ENCODE measurements around the gene EZR. TPM values are rescaled to one million over a fixed set of nuclear protein-coding genes. Genes with fewer than 3 reads are reported as not detected.

Gene EZR
- total RNA-seq, 6 donors from 2014 or later = 188 to 810 (median 346) TPM

- no peak for ATAC-seq (ENCODE audit: low FRiP score in 2 of 2)
- Histone ChIP-seq H3K27me3 (no peaks in the 10 kb centered on the region), H3K36me3 (peaks cover 28 to 100% (median 77%) of the 10 kb centered on the region in 4 donors)
These were observed 41.7 kb downstream of the EZR start for GRCh38 chr6:158777510-158777909.

DNA sequence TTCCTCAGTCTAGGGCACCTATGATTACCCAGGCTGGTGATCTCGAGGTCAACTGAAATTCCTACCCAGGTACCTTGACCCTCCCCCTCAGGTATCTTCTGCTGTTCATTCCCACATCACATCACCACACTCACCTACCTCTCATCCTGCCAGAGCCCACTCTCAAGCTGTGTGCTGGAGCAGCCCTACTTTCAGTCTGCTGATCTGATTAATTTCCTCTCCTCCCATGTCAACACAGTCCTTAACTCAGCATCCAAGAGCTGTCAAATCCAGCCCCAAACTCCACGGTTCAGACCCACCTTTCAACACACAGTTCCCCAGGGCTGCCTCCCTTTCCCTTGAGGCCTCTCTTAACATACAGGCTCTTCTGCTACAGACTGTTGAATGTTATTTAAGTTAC is 42.4 kb downstream of the EZR start:
- Histone ChIP-seq H3K36me3 (peaks cover 23 to 100% (median 77%) of the 10 kb centered on the region in 4 donors), H3K4me1 (peaks cover 0 to 30% (median 5%) of the 10 kb centered on the region in 4 donors), H3K27ac (no peak overlapping the region), H3K4me3 (no peak overlapping the region), H3K27me3 (no peaks in the 10 kb centered on the region), H3K9me3 (no peaks in the 10 kb centered on the region)
- DNase-seq = no peak
- no peak for ATAC-seq (ENCODE audit: low FRiP score in 2 of 2)
- TF ChIP-seq, protein P1, sequence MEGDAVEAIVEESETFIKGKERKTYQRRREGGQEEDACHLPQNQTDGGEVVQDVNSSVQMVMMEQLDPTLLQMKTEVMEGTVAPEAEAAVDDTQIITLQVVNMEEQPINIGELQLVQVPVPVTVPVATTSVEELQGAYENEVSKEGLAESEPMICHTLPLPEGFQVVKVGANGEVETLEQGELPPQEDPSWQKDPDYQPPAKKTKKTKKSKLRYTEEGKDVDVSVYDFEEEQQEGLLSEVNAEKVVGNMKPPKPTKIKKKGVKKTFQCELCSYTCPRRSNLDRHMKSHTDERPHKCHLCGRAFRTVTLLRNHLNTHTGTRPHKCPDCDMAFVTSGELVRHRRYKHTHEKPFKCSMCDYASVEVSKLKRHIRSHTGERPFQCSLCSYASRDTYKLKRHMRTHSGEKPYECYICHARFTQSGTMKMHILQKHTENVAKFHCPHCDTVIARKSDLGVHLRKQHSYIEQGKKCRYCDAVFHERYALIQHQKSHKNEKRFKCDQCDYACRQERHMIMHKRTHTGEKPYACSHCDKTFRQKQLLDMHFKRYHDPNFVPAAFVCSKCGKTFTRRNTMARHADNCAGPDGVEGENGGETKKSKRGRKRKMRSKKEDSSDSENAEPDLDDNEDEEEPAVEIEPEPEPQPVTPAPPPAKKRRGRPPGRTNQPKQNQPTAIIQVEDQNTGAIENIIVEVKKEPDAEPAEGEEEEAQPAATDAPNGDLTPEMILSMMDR (IDR thresholded peaks at IDR 0.05) = no peak
- TF ChIP-seq POLR2AphosphoS5 (IDR thresholded peaks at IDR 0.05) = no peak
- no peak for TF ChIP-seq POLR2A (IDR thresholded peaks at IDR 0.05)
- no peak for TF ChIP-seq EP300 (IDR thresholded peaks at IDR 0.05)
- WGBS, 2 donors = 86 to 92% methylated on average over 2 of the region's 2 CpGs

More at GRCh38 chr6:158777510-158777909, 41.7 kb downstream of the EZR start:
- no peaks in the 10 kb centered on the region for H3K9me3 ChIP-seq
- peaks cover 3 to 32% (median 9%) of the 10 kb centered on the region in 4 donors for H3K4me1 ChIP-seq
- DNase-seq = no peak
- TF ChIP-seq EP300 (IDR thresholded peaks at IDR 0.05) (no peak), POLR2A (IDR thresholded peaks at IDR 0.05) (no peak)
- no peak overlapping the region for H3K27ac ChIP-seq
- WGBS, 2 donors = 93 to 98% methylated on average over 3 of the region's 3 CpGs
- H3K4me3 ChIP-seq = no peak overlapping the region

DNA sequence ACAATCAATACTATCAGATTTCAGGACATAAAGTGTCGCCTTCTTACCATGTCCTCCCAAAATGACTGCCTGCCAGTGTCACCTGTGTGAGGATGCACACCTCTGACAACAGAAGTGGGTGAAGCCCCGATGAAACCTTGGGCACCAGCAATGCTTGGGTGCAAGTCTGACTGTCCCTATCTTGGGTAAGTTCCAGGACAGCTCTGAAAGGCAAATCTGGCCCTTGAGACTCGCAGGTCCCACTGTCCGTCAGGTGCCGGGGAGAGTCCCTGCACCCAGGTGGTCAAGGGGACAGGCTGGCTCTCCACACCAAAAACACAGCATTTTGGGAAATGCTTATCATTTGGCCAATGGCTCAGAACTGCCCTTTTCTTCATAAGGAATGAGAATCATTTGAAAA is 43.3 kb downstream of the EZR start:
- WGBS, 2 donors = 91 to 96% methylated on average over 2 to 5 of the region's 5 CpGs
- no peaks in the 10 kb centered on the region for H3K9me3 ChIP-seq
- peaks cover 0 to 22% (median 1%) of the 10 kb centered on the region in 4 donors for H3K4me1 ChIP-seq
- no peak overlapping the region for H3K4me3 ChIP-seq
- H3K27ac ChIP-seq = no peak overlapping the region
- TF ChIP-seq EP300 (IDR thresholded peaks at IDR 0.05) = no peak
- no peak for TF ChIP-seq POLR2AphosphoS5 (IDR thresholded peaks at IDR 0.05)
- H3K36me3 ChIP-seq = peaks cover 29 to 100% (median 77%) of the 10 kb centered on the region in 4 donors
- ATAC-seq (ENCODE audit: low FRiP score in 2 of 2) (no peak), DNase-seq (no peak)
- no peaks in the 10 kb centered on the region for H3K27me3 ChIP-seq

GRCh38 chr6:158774717-158775449 is 44.3 kb downstream of the EZR start:
- H3K27ac ChIP-seq = no peak overlapping the region
- no peaks in the 10 kb centered on the region for H3K27me3 ChIP-seq
- no peak overlapping the region for H3K4me3 ChIP-seq
- peaks cover 35 to 100% (median 78%) of the 10 kb centered on the region in 4 donors for H3K36me3 ChIP-seq
- H3K4me1 ChIP-seq = peaks cover 0 to 13% (median 0%) of the 10 kb centered on the region in 4 donors
- no peak for TF ChIP-seq POLR2AphosphoS5 (IDR thresholded peaks at IDR 0.05)
- TF ChIP-seq, protein P1 (IDR thresholded peaks at IDR 0.05) = no peak
- TF ChIP-seq EP300 (IDR thresholded peaks at IDR 0.05) = no peak
- TF ChIP-seq POLR2A (IDR thresholded peaks at IDR 0.05) = no peak
- DNase-seq = no peak
- ATAC-seq (ENCODE audit: low FRiP score in 2 of 2) = no peak
- H3K9me3 ChIP-seq = no peaks in the 10 kb centered on the region
- 90 to 91% methylated on average over 17 of the region's 17 CpGs for WGBS, 2 donors

GRCh38 chr6:158773581-158774449 is 45.4 kb downstream of the EZR start:
- Histone ChIP-seq H3K27ac (peak overlapping the region in 2 of 4 donors; percentile 27 to 38), H3K9me3 (no peaks in the 10 kb centered on the region), H3K36me3 (peaks cover 46 to 100% (median 86%) of the 10 kb centered on the region in 4 donors), H3K27me3 (no peaks in the 10 kb centered on the region), H3K4me1 (peaks cover 0 to 9% (median 0%) of the 10 kb centered on the region in 4 donors), H3K4me3 (no peak overlapping the region)
- TF ChIP-seq POLR2A (IDR thresholded peaks at IDR 0.05) = no peak
- no peak for TF ChIP-seq EP300 (IDR thresholded peaks at IDR 0.05)
- TF ChIP-seq, protein P1 (IDR thresholded peaks at IDR 0.05) = no peak
- no peak for TF ChIP-seq POLR2AphosphoS5 (IDR thresholded peaks at IDR 0.05)
- WGBS, 2 donors = 84 to 85% methylated on average over 20 to 21 of the region's 21 CpGs
- DNase-seq = peak in 1 of 2 donors; percentile 53
- no peak for ATAC-seq (ENCODE audit: low FRiP score in 2 of 2)
